Stomach smooth muscle (tissue), 2 donors: Measurements from ENCODE around the gene RPL29.

Experiments used
- H3K27ac ChIP-seq: one replicate; pipeline ENCODE4 v1.7.0; 2013; ENCODE audit warnings: mild to moderate bottlenecking, low read length, inconsistent platforms
- H3K27me3 ChIP-seq, 2 donors: one replicate each; pipeline ENCODE4 v1.7.0; 2013; ENCODE audit warnings: low read length in 2 of 2; ENCODE audit not compliant: insufficient read depth in 2 of 2, control insufficient read depth in 1 of 2
- H3K36me3 ChIP-seq, 2 donors: one replicate each; pipeline ENCODE4 v1.7.0; 2013; ENCODE audit warnings: low read length in 2 of 2; ENCODE audit not compliant: control insufficient read depth in 2 of 2, insufficient read depth in 2 of 2
- H3K4me1 ChIP-seq: one replicate; pipeline ENCODE4 v1.7.0; 2013; ENCODE audit warnings: low read length; ENCODE audit not compliant: control insufficient read depth, insufficient read depth
- H3K4me3 ChIP-seq, 2 donors: one replicate each; pipeline ENCODE4 v1.7.0; 2013; ENCODE audit warnings: low read length in 2 of 2
- H3K9ac ChIP-seq, 2 donors: one replicate each; pipeline ENCODE4 v1.7.0; 2013; ENCODE audit warnings: low read length in 2 of 2, mild to moderate bottlenecking in 1 of 2
- H3K9me3 ChIP-seq, 2 donors: one replicate each; pipeline ENCODE4 v1.7.0; 2013; ENCODE audit warnings: low read length in 2 of 2; ENCODE audit not compliant: control insufficient read depth in 2 of 2
- donor health status: healthy.
- donor health status: Pancreatic carcinoma.

The RPL29 gene

GRCh38 chr3:51961602-51962569, 33.8 kb downstream of the RPL29 start:
- Histone ChIP-seq H3K9me3 (no peaks in the 10 kb centered on the region), H3K27ac (no peak overlapping the region), H3K4me3 (no peak overlapping the region), H3K9ac (no peak overlapping the region), H3K4me1 (peaks cover 25% of the 10 kb centered on the region), H3K36me3 (peaks cover 7 to 27% of the 10 kb centered on the region in 2 donors), H3K27me3 (no peaks in the 10 kb centered on the region)

- Histone ChIP-seq H3K4me1 (peaks cover 25% of the 10 kb centered on the region), H3K9ac (no peak overlapping the region), H3K4me3 (no peak overlapping the region)
Measured at GRCh38 chr3:51961011-51961410, 34.7 kb downstream of the RPL29 start.

GRCh38 chr3:51960386-51960785, 35.3 kb downstream of the RPL29 start:
- Histone ChIP-seq H3K4me1 (peaks cover 25% of the 10 kb centered on the region), H3K27me3 (no peaks in the 10 kb centered on the region), H3K9me3 (no peaks in the 10 kb centered on the region), H3K4me3 (no peak overlapping the region), H3K9ac (no peak overlapping the region), H3K27ac (no peak overlapping the region), H3K36me3 (peaks cover 7 to 27% of the 10 kb centered on the region in 2 donors)

More at GRCh38 chr3:51961011-51961410, 34.7 kb downstream of the RPL29 start:
- Histone ChIP-seq H3K27ac (no peak overlapping the region), H3K27me3 (no peaks in the 10 kb centered on the region), H3K36me3 (peaks cover 7 to 27% of the 10 kb centered on the region in 2 donors), H3K9me3 (no peaks in the 10 kb centered on the region)

GRCh38 chr3:51959651-51960050, 36.0 kb downstream of the RPL29 start:
- H3K9me3 ChIP-seq = no peaks in the 10 kb centered on the region
- H3K9ac ChIP-seq = no peak overlapping the region
- H3K27me3 ChIP-seq = peaks cover 0 to 4% of the 10 kb centered on the region in 2 donors
- H3K36me3 ChIP-seq = peaks cover 7 to 27% of the 10 kb centered on the region in 2 donors
- peaks cover 20% of the 10 kb centered on the region for H3K4me1 ChIP-seq
- H3K4me3 ChIP-seq = no peak overlapping the region
- no peak overlapping the region for H3K27ac ChIP-seq

GRCh38 chr3:51958603-51959521, 36.8 kb downstream of the RPL29 start:
- H3K4me3 ChIP-seq = no peak overlapping the region
- H3K27me3 ChIP-seq = peaks cover 0 to 4% of the 10 kb centered on the region in 2 donors
- no peak overlapping the region for H3K27ac ChIP-seq
- H3K9me3 ChIP-seq = no peaks in the 10 kb centered on the region
- peaks cover 7 to 27% of the 10 kb centered on the region in 2 donors for H3K36me3 ChIP-seq
- H3K4me1 ChIP-seq = peaks cover 20% of the 10 kb centered on the region
- H3K9ac ChIP-seq = no peak overlapping the region

- peaks cover 7 to 25% of the 10 kb centered on the region in 2 donors for H3K36me3 ChIP-seq
- peaks cover 16% of the 10 kb centered on the region for H3K4me1 ChIP-seq
- H3K9me3 ChIP-seq = no peaks in the 10 kb centered on the region
- no peak overlapping the region for H3K27ac ChIP-seq
- no peak overlapping the region for H3K9ac ChIP-seq
- H3K27me3 ChIP-seq = peaks cover 0 to 4% of the 10 kb centered on the region in 2 donors
- no peak overlapping the region for H3K4me3 ChIP-seq
Measured at GRCh38 chr3:51957520-51958205, 38.0 kb downstream of the RPL29 start.

GRCh38 chr3:51955893-51956770, 39.6 kb downstream of the RPL29 start:
- Histone ChIP-seq H3K4me1 (peaks cover 16% of the 10 kb centered on the region), H3K4me3 (peak overlapping the region; percentile 35 to 64), H3K9ac (peak overlapping the region; percentile 44 to 55), H3K9me3 (no peaks in the 10 kb centered on the region), H3K27me3 (peaks cover 0 to 4% of the 10 kb centered on the region in 2 donors), H3K27ac (peak overlapping the region; percentile 55), H3K36me3 (peaks cover 7 to 25% of the 10 kb centered on the region in 2 donors)

- H3K27me3 ChIP-seq = peaks cover 0 to 4% of the 10 kb centered on the region in 2 donors
- H3K4me1 ChIP-seq = peaks cover 16% of the 10 kb centered on the region
- peaks cover 7 to 18% of the 10 kb centered on the region in 2 donors for H3K36me3 ChIP-seq
- no peaks in the 10 kb centered on the region for H3K9me3 ChIP-seq
- H3K27ac ChIP-seq = peak within 1 kb of the TSS; percentile 55
- H3K4me3 ChIP-seq = peak within 1 kb of the TSS; percentile 35 to 64
- peak within 1 kb of the TSS; percentile 44 to 55 for H3K9ac ChIP-seq
Measured at GRCh38 chr3:51955175-51955892, 40.4 kb downstream of the RPL29 start, which contains the start of gene GPR62. GPR62 (plus strand) TSS chr3:51955381; CDS start chr3:51955653, 272 bp downstream.

GRCh38 chr3:51954713-51955112, 41.0 kb downstream of the RPL29 start:
- Histone ChIP-seq H3K27ac (no peak overlapping the region), H3K9me3 (no peaks in the 10 kb centered on the region), H3K36me3 (peaks cover 6 to 13% of the 10 kb centered on the region in 2 donors), H3K9ac (no peak overlapping the region), H3K4me1 (peaks cover 16% of the 10 kb centered on the region), H3K4me3 (no peak overlapping the region), H3K27me3 (peaks cover 0 to 4% of the 10 kb centered on the region in 2 donors)
